GM18511 (cell line): ENCODE measurements around the gene TCHP.
"Not testable (repeated sequence)": the region's sequence is repeated elsewhere in the genome, so short reads cannot be mapped to it uniquely, and the experiment has no call there.

Source experiments
- ATAC-seq: cut with Tn5 transposase; IDR thresholded peaks from one replicate; pipeline ENCODE4 v1.9.1; 2021; ENCODE audit warnings: mild to moderate bottlenecking, moderate library complexity; ENCODE audit not compliant: unreplicated experiment

Gene TCHP

GRCh38 chr12:109905301-109905700, 5.2 kb downstream of the TCHP start:
- ATAC-seq = no peak

DNA sequence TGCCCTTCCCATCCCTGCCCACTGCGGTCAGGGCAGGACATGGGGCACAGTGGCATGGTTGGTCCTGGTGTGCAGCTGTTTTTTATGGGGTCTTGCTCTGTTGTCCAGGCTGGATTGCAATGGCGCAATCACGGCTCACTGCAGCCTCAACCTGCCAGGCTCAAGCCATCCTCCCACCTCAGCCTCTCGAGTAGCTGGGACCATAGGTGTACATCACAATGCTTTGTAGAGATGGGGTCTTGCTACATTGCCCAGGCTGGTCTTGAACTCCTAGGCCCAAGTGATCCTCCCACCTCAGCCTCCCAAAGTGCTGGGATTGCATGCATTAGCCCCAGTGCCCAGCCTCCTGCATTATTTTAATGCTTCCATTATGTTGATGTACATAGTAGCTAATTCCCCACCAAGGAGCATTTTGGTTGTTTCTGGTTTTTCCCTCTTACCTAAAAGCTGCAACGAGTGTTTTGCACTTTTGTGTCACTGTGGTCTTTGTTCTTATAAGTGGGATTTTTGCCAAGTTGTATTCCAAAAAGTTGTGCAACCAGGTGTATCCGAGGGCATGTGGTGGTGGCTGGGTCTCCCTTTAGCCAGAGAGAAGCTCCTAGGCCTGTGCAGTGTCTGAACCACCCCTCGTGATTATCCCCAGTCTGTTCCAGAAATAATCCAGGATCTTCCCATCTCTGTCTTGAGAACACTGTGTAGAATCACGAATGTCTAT, 10.3 kb downstream of the TCHP start:
- ATAC-seq = no peak

DNA sequence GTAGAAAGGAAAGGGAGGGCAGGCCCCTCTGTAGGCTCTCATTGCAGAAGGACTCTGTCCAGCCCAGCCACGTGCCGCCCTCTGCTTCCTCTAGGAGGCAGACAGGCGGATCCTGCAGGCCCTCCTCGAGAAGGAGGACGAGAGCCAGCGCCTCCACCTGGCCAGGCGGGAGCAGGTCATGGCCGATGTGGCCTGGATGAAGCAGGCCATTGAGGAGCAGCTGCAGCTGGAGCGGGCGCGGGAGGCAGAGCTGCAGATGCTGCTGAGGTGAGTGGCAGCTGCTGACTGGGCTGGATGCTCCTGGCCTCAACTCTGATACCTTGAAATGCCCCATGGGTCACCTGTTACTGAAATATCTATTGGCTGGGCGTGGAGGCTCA, 10.9 kb downstream of the TCHP start:
- no peak for ATAC-seq

- ATAC-seq = no peak
Measured at GRCh38 chr12:109912855-109913321, 12.8 kb downstream of the TCHP start.

DNA sequence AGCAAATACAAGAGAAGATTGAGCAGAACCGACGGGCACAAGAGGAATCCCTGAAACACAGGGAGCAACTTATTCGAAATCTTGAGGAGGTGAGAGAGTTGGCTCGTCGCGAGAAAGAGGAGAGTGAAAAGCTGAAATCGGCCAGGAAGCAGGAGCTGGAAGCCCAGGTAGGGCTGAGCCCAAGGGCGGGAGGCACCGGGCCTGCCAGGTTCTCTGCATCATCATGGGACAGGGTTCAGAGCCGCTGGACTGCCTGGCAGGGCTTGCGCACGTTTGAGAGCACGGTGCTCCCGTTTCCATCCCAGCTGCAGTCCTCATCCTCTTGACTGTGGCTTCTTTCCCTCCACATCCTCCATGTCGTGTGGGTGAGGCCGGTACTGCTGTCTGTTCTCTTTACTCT, 14.4 kb downstream of the TCHP start:
- ATAC-seq = no peak

GRCh38 chr12:109915171-109916040, 15.3 kb downstream of the TCHP start:
- no peak for ATAC-seq

DNA sequence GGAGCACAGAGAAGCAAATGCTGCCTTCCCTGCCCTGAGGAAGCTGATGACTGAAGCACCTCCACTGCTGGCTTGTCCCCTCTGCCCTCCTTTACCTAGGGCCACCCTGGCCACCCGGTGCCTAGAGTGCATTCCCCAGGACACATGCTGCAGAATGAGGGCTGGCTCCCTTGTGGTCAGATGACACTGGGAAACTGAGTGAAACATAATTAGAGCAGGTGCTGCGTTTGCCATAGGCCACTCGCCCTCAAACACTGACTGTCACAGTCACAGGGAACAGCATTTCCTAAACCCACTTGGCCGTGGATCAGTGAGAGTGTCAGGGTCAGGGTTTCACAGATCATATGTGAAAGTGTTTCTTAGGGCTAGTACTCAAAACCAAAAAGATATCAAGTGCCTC, 16.0 kb downstream of the TCHP start:
- ATAC-seq = no peak

- ATAC-seq = no peak
Measured at GRCh38 chr12:109919456-109919855, 19.4 kb downstream of the TCHP start.

DNA sequence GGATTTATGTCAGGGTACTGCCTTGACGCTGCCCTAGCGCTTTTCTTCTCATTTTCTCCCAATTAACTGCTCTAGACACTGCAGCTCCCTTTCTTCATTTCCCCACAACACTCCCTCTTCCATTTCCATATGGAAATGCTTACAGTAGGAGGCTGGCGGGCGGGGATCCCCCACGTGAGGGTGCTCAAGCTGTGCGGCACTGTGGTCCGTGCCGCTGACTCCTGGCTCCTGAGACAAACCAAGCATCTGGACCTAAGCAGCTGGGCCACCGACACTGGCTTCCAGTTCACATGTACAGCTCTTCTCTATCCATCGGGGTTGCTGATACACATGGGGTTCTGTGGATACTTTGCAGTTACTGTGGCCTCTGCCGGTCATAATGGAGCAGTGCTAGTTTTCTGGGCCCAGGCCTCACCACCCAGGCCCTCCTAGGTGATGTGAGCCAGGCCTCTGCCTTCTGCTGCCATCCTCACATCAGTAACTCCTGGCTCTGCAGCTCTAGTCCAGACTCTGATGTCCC, 20.2 kb downstream of the TCHP start:
- ATAC-seq = no peak

GRCh38 chr12:109921982-109922381, 21.9 kb downstream of the TCHP start:
- ATAC-seq = no peak

DNA sequence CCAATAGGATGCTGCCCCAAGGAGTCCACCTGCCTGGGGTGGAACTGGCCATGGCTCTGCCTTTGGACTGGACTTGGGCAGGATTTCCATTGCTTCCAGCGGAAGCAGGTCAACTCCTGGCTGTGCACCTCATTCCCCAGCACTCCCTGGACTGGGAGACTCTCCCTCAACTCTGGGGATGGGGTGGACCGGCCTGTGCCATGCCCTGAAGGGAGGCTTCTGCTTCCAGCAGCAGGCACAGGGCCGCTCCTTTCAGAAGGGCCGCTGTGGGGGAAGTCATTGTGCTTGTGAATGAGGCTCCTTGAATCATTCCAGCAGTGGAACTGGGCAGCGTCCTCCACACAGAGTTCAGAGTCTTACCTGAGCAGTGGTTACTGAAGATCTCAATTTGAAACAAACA, 23.0 kb downstream of the TCHP start:
- no peak for ATAC-seq

- ATAC-seq = no peak
Measured at GRCh38 chr12:109923481-109924245, 23.6 kb downstream of the TCHP start.

DNA sequence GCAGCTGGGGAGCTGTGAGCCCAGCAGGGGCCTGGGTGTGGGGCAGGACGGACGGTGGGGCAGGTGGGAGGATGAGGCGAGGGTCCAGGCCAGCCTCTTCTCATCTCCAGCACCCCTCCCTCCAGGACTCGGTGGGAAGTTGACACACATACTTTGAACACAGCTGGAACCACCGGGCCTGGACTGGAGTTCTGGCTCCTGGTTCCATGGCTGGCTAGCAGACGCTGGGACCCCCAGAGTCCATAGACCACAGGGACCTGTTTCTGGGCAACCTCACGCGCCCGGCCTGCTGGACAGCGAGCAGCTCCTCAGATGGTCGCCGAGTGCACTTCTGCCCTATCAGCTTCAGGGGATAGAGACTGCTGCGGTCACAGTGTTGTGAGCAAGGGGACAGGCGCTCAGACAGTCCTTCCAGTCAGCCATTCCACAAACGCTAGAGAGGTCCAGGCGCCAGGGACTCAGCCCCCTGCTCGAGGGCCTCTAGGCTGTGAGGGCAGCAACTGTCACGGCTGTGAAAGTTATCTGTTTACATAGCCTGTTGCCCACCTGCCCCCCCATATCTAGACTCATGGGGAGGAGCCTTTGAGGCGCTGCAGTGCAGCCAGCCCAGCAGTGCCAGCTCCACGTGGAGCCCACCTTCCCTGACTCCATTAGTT, 25.2 kb downstream of the TCHP start:
- ATAC-seq = no peak

- no peak for ATAC-seq
Measured at GRCh38 chr12:109926016-109926415, 25.9 kb downstream of the TCHP start.

- ATAC-seq = no peak
Measured at GRCh38 chr12:109926488-109927210, 26.6 kb downstream of the TCHP start.

DNA sequence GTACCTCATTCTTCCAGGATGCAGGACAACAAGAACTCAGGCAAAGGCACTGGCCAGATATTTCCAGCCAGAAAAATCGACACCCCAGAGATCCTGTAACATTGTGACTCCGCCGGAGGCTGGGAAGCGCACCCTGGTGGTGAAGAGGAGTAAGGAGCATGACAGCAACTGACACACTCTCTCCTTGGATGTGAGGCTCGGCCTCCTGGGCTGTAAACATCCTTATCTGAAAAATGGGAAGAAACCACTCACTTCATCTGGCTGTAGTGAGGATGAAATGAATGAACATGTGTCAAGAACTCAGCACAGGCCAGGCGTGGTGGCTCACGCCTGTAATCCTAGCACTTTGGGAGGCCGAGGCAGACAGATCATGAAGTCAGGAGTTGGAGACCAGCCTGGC, 27.5 kb downstream of the TCHP start:
- ATAC-seq = no peak

- no peak for ATAC-seq
Measured at GRCh38 chr12:109928058-109928656, 28.1 kb downstream of the TCHP start.

DNA sequence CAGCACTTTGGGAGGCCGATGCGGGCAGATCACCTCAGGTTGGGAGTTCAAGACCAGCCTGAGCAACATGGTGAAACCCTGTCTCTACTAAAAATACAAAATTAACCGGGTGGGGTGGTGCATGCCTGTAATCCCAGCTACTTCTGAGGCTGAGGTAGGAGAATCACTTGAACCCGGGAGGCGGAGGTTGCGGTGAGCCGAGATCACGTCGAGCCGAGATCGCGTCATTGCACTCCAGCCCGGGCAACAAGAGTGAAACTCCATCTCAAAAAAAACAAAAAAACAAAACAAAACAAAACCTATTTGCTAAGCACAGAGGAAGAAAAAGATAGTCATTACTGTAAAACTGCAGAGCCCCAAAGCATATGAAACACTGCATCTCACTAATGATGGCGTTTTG, 29.3 kb downstream of the TCHP start:
- ATAC-seq = not testable (repeated sequence)

DNA sequence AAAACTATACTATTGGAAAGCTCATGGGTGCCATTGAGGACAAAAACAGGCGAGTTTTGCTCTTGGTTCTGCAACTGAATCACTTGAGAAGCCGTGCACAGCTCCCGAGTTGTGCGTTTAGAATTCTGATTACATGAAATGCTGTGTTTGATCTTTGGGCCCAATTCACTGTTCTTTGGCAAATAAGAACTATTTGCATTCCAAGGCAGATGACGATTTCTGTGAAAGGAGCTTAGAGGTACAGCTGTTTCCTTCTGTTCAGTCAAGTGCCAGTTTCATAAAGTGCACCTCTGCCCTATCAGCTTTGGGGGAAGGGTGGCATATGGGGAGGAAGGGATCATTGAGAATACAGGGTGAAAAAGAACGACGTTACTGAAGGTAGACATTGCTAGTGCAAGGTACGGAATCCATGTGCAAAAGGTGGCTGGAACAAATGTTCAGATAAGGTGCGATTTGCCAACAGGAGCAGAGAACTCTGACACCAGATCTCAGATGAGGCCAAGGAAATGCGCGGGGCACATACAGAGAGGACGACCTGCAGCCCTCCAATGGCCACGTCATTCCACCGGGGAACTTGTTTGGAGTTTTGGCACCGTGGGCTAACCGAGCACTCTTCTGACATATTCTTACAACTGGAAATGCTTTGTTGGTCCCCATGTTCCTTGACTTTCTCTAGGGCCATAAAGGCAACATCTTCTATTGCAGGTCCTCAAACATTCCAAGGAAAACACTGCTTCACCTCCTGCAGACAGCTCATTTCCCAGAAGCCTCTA, 30.1 kb downstream of the TCHP start:
- ATAC-seq = no peak
